CD4-positive, alpha-beta T cell (primary cell): ENCODE data around the gene MAPT. TPM values are rescaled to one million over a fixed set of nuclear protein-coding genes. Genes with fewer than 3 reads are reported as not detected.

Experiments
- ATAC-seq: fragments of 200-7000 bp; cut with Tn5 transposase; one replicate; pipeline ENCODE4 v1.10.0; 2022; ENCODE audit warnings: mild to moderate bottlenecking; ENCODE audit not compliant: poor library complexity
- CTCF ChIA-PET: fragments of 350-600 bp; sonication (Branson Sonifier 250); formaldehyde crosslinking; loops from one replicate; lab custom pipeline; 2021; ENCODE audit warnings: antibody characterized with exemption, inconsistent platforms; lab: Charles Lee
- POLR2A ChIA-PET: fragments of 350-600 bp; sonication (Branson Sonifier 250); formaldehyde crosslinking; loops from one replicate; lab custom pipeline; 2021; ENCODE audit warnings: antibody characterized with exemption, inconsistent platforms; lab: Charles Lee
- DNase-seq, 14 experiments: peaks; one replicate each; pipeline ENCODE4 v3.0.0-alpha.2; 2013 to 2020; ENCODE audit warnings: mixed read lengths in 2 of 14
- H3K27ac ChIP-seq, 2 donors: one replicate each; pipeline versions ENCODE4 v1.5.1 to v1.7.0; 2013; ENCODE audit warnings: low read length in 2 of 2, low read depth in 1 of 2, mild to moderate bottlenecking in 1 of 2
- H3K27me3 ChIP-seq, 2 experiments: 1 replicate in 1 of 2; 2 replicates in 1 of 2; pipeline versions ENCODE4 v1.6.1 to v1.7.0; 2013; ENCODE audit warnings: low read length in 2 of 2, control low read depth in 1 of 2, mild to moderate bottlenecking in 1 of 2, moderate library complexity in 1 of 2; ENCODE audit not compliant: insufficient read depth in 2 of 2, control insufficient read depth in 1 of 2
- H3K36me3 ChIP-seq: one replicate; pipeline ENCODE4 v1.6.1; 2013; ENCODE audit warnings: low read length, control low read depth; ENCODE audit not compliant: insufficient read depth
- H3K4me1 ChIP-seq: one replicate; pipeline ENCODE4 v1.6.1; 2013; ENCODE audit warnings: low read length, control low read depth; ENCODE audit not compliant: insufficient read depth
- H3K4me3 ChIP-seq: one replicate; pipeline ENCODE4 v1.5.1; 2013; ENCODE audit warnings: mild to moderate bottlenecking, low read length, moderate library complexity
- H3K9me3 ChIP-seq, 2 experiments: 1 replicate in 1 of 2; 2 replicates in 1 of 2; pipeline versions ENCODE4 v1.6.1 to v1.7.0; 2013; ENCODE audit warnings: low read length in 2 of 2, mild to moderate bottlenecking in 2 of 2, control low read depth in 1 of 2, moderate library complexity in 1 of 2; ENCODE audit not compliant: control insufficient read depth in 1 of 2, insufficient read depth in 1 of 2
- H3K27ac Mint-ChIP-seq: one replicate; pipeline ENCODE4 v1.8.0; 2020; ENCODE audit warnings: mixed read lengths
- H3K27me3 Mint-ChIP-seq: one replicate; pipeline ENCODE4 v1.8.0; 2021; ENCODE audit warnings: mixed read lengths
- H3K36me3 Mint-ChIP-seq: one replicate; pipeline ENCODE4 v1.8.0; 2021; ENCODE audit warnings: low read depth, mixed read lengths
- H3K4me1 Mint-ChIP-seq: one replicate; pipeline ENCODE4 v1.8.0; 2021; ENCODE audit warnings: low read depth, mixed read lengths
- H3K4me3 Mint-ChIP-seq: one replicate; pipeline ENCODE4 v1.8.0; 2020; ENCODE audit warnings: mild to moderate bottlenecking, mixed read lengths
- H3K9me3 Mint-ChIP-seq: one replicate; pipeline ENCODE4 v1.8.0; 2020; ENCODE audit warnings: mixed read lengths
- intact Hi-C, 2 experiments: fragments of 100-400 bp; cut with DNase I in 1 of 2; cut with micrococcal nuclease in 1 of 2; formaldehyde crosslinking; loops; one replicate each; pipeline versions ENCODE4 v1.15.1 to v1.9.0; 2023 to 2025; cut with DNase I, micrococcal nuclease
- total RNA-seq, 174 experiments: library from RNA in 2 of 174; stranded (reverse) in 2 of 174; gene quantifications; one replicate each; pipeline ENCODE4 v1.2.3 and lab custom pipeline; 2021 to 2026
- TF ChIP-seq, protein P1 (sequence below): fragments of 200-600 bp; IDR thresholded peaks from one replicate; pipeline ENCODE4 v1.8.0; 2022; ENCODE audit warnings: antibody characterized with exemption, mild to moderate bottlenecking

Gene MAPT
- total RNA-seq, 2 experiments from 2014 or later: 0.41 to 0.53 TPM

DNA sequence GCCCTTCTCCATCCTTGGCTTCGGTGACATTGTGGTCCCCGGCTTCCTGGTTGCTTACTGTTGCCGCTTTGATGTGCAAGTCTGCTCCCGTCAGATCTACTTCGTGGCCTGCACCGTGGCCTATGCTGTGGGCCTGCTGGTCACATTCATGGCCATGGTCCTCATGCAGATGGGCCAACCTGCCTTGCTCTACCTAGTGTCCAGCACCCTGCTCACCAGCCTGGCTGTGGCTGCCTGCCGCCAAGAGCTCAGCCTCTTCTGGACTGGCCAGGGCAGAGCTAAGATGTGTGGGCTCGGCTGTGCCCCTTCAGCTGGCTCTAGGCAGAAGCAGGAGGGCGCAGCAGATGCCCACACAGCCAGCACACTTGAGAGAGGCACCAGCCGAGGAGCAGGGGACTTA lies 48.1 kb upstream of the MAPT start:
- intact Hi-C loops: no loop called here
- peaks cover 10% of the 10 kb centered on the region for H3K27me3 Mint-ChIP-seq
- Histone ChIP-seq H3K4me1 (no peaks in the 10 kb centered on the region), H3K27me3 (peaks cover 0 to 2% of the 10 kb centered on the region in 2 experiments), H3K4me3 (no peak overlapping the region), H3K27ac (no peak overlapping the region), H3K9me3 (no peaks in the 10 kb centered on the region), H3K36me3 (no peaks in the 10 kb centered on the region)
- ATAC-seq (no peak), DNase-seq (no peak)
- H3K4me3 Mint-ChIP-seq: no peak overlapping the region
- H3K4me1 Mint-ChIP-seq: no peaks in the 10 kb centered on the region
- no peaks in the 10 kb centered on the region for H3K36me3 Mint-ChIP-seq
- TF ChIP-seq, protein P1, sequence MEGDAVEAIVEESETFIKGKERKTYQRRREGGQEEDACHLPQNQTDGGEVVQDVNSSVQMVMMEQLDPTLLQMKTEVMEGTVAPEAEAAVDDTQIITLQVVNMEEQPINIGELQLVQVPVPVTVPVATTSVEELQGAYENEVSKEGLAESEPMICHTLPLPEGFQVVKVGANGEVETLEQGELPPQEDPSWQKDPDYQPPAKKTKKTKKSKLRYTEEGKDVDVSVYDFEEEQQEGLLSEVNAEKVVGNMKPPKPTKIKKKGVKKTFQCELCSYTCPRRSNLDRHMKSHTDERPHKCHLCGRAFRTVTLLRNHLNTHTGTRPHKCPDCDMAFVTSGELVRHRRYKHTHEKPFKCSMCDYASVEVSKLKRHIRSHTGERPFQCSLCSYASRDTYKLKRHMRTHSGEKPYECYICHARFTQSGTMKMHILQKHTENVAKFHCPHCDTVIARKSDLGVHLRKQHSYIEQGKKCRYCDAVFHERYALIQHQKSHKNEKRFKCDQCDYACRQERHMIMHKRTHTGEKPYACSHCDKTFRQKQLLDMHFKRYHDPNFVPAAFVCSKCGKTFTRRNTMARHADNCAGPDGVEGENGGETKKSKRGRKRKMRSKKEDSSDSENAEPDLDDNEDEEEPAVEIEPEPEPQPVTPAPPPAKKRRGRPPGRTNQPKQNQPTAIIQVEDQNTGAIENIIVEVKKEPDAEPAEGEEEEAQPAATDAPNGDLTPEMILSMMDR: no peak
- CTCF ChIA-PET: no interaction called here
- H3K9me3 Mint-ChIP-seq: no peaks in the 10 kb centered on the region
- no peak overlapping the region for H3K27ac Mint-ChIP-seq
- POLR2A ChIA-PET: no interaction called here

DNA sequence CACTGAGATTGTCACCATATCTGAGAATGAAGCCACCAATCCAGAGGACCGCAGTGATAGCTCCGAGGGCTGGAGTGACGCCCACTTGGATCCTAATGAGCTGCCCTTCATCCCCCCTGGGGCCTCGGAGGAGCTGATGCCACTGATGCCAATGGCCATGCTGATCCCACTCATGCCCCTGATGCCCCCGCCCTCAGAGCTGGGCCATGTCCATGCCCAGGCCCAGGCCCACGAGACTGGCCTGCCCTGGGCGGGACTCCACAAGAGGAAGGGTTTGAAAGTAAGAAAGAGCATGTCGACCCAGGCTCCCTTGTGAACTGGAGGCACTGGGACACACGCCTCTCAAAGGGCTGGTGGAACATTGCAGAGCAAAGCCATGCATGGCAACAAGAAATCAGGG lies 47.7 kb upstream of the MAPT start:
- Mint-ChIP-seq H3K9me3 (no peaks in the 10 kb centered on the region), H3K27me3 (peaks cover 10% of the 10 kb centered on the region), H3K4me3 (no peak overlapping the region), H3K36me3 (no peaks in the 10 kb centered on the region), H3K27ac (no peak overlapping the region), H3K4me1 (no peaks in the 10 kb centered on the region)
- Histone ChIP-seq H3K4me1 (no peaks in the 10 kb centered on the region), H3K9me3 (no peaks in the 10 kb centered on the region), H3K27me3 (peaks cover 3 to 4% of the 10 kb centered on the region in 2 experiments), H3K36me3 (no peaks in the 10 kb centered on the region), H3K27ac (no peak overlapping the region), H3K4me3 (no peak overlapping the region)
- TF ChIP-seq, protein P1: no peak
- POLR2A ChIA-PET: no interaction called here
- no peak for ATAC-seq
- CTCF ChIA-PET: no interaction called here
- DNase-seq: no peak
- intact Hi-C loops: no loop called here

DNA sequence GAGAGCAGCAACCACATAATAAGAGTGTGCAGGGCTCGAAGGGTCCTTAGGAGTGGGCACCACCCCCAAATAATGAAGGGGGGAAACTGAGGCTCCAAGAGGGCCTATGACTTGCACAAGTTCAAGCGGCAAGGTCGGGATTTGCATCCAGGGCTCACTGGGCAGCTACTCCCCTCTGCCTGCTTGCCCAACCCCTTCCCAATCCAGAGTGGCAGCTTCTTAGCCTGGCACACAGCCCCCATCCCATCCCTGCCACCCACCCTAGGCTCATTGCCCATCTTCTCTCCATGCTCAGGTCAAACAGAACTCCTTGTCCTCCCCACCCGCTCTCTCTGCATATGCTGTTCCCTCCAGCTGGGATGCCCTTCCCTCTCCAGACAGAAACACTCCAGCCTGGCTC lies 47.3 kb upstream of the MAPT start:
- Histone ChIP-seq H3K4me1 (no peaks in the 10 kb centered on the region), H3K27me3 (peaks cover 4 to 7% of the 10 kb centered on the region in 2 experiments), H3K36me3 (no peaks in the 10 kb centered on the region), H3K4me3 (no peak overlapping the region), H3K9me3 (no peaks in the 10 kb centered on the region), H3K27ac (no peak overlapping the region)
- H3K4me3 Mint-ChIP-seq: no peak overlapping the region
- DNase-seq: no peak
- ChIA-PET POLR2A (no interaction called here), CTCF (no interaction called here)
- no peak overlapping the region for H3K27ac Mint-ChIP-seq
- no peaks in the 10 kb centered on the region for H3K9me3 Mint-ChIP-seq
- TF ChIP-seq, protein P1: no peak
- no peak for ATAC-seq
- no peaks in the 10 kb centered on the region for H3K4me1 Mint-ChIP-seq
- intact Hi-C loops: no loop called here
- no peaks in the 10 kb centered on the region for H3K36me3 Mint-ChIP-seq
- peaks cover 11% of the 10 kb centered on the region for H3K27me3 Mint-ChIP-seq
